Uterus (tissue), 4 donors: ENCODE measurements around the gene RAMAC. TPM values are rescaled to one million over a fixed set of nuclear protein-coding genes. Genes with fewer than 3 reads are reported as not detected.

ENCODE experiments used
- DNase-seq, 2 donors: peaks; one replicate each; pipeline ENCODE4 v3.0.0-alpha.2; 2019 to 2020
- H3K27ac ChIP-seq, 2 donors: fragments of 200-600 bp; sonication (generic); 1 replicate in 1 of 2; 2 replicates in 1 of 2; pipeline ENCODE4 v1.5.1; 2016 to 2018
- H3K27me3 ChIP-seq, 2 donors: fragments of 200-600 bp; sonication (generic); one replicate each; pipeline ENCODE4 v1.5.1; 2018 to 2019; ENCODE audit warnings: control low read depth in 1 of 2
- H3K36me3 ChIP-seq, 2 donors: fragments of 200-600 bp; sonication (generic); one replicate each; pipeline ENCODE4 v1.5.1; 2019; ENCODE audit warnings: control low read depth in 1 of 2
- H3K4me1 ChIP-seq, 2 donors: fragments of 200-600 bp; sonication (generic); one replicate each; pipeline ENCODE4 v1.5.1; 2018 to 2019; ENCODE audit warnings: control low read depth in 1 of 2
- H3K4me3 ChIP-seq, 2 donors: fragments of 200-600 bp; sonication (generic); 1 replicate in 1 of 2; 2 replicates in 1 of 2; pipeline ENCODE4 v1.5.1; 2018 to 2019; ENCODE audit warnings: mild to moderate bottlenecking in 1 of 2
- H3K9me3 ChIP-seq, 2 donors: fragments of 200-600 bp; sonication (generic); one replicate each; pipeline ENCODE4 v1.5.1; 2019; ENCODE audit warnings: control low read depth in 1 of 2
- POLR2A ChIP-seq, 2 donors: fragments of 450-650 bp; IDR thresholded peaks; one replicate each; pipeline ENCODE4 v1.6.1; 2016; ENCODE audit warnings: antibody characterized with exemption in 2 of 2, mild to moderate bottlenecking in 1 of 2, moderate library complexity in 1 of 2
- intact Hi-C: fragments of 100-400 bp; cut with DNase I; formaldehyde crosslinking; loops from one replicate; pipeline ENCODE4 v1.15.1; 2023; ENCODE audit warnings: low total_unique reads
- total RNA-seq, 4 donors: library from RNA; depleted of rRNA in 3 of 4; stranded (reverse); fragments of >200 nt in 3 of 4; gene quantifications; one replicate each; pipeline versions ENCODE4 v1.1.0 to v1.2.4, GENCODE V29; 2014 to 2023
- TF ChIP-seq, protein P1 (sequence below), 4 experiments: fragments of 200-600 bp in 2 of 4; fragments of 450-650 bp in 2 of 4; sonication (generic) in 2 of 4; IDR thresholded peaks; one replicate each; pipeline ENCODE4 v1.5.1; 2016 to 2019; ENCODE audit warnings: antibody characterized with exemption in 4 of 4, mild to moderate bottlenecking in 2 of 4, moderate library complexity in 1 of 4
- donor health status: DM: yes; HTN: yes; CAD: no.

The RAMAC gene
- total RNA-seq, 4 donors from 2014 or later: 4.9 to 43.5 (median 13.9) TPM

DNA sequence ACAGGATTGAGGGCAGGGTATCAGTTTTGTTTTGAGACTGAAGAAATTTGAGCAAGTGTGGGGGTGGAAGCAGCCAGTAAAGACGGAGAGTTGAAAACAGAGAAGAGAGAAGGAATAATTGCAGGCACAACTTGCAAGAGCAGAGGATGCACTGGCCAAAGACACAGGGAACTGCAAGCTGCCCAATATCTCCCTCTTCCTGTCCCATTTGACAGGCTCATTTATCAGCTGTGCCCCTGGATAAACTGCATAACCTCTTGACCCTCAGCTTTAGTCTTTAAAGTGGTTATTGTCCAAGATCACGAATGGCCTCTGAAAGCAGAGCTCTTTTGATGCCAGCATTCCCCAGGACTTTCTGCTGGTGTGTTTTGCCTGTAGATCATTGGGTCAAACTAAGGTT is 5.0 kb upstream of the RAMAC start:
- DNase-seq: no peak
- H3K4me1 ChIP-seq: no peaks in the 10 kb centered on the region
- intact Hi-C loops: no loop called here
- no peaks in the 10 kb centered on the region for H3K36me3 ChIP-seq
- no peak overlapping the region for H3K4me3 ChIP-seq
- H3K27ac ChIP-seq: no peak overlapping the region
- H3K27me3 ChIP-seq: no peaks in the 10 kb centered on the region
- no peaks in the 10 kb centered on the region for H3K9me3 ChIP-seq
- TF ChIP-seq POLR2A (IDR thresholded peaks at IDR 0.05): no peak
- TF ChIP-seq, protein P1, sequence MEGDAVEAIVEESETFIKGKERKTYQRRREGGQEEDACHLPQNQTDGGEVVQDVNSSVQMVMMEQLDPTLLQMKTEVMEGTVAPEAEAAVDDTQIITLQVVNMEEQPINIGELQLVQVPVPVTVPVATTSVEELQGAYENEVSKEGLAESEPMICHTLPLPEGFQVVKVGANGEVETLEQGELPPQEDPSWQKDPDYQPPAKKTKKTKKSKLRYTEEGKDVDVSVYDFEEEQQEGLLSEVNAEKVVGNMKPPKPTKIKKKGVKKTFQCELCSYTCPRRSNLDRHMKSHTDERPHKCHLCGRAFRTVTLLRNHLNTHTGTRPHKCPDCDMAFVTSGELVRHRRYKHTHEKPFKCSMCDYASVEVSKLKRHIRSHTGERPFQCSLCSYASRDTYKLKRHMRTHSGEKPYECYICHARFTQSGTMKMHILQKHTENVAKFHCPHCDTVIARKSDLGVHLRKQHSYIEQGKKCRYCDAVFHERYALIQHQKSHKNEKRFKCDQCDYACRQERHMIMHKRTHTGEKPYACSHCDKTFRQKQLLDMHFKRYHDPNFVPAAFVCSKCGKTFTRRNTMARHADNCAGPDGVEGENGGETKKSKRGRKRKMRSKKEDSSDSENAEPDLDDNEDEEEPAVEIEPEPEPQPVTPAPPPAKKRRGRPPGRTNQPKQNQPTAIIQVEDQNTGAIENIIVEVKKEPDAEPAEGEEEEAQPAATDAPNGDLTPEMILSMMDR (IDR thresholded peaks at IDR 0.05): no peak

DNA sequence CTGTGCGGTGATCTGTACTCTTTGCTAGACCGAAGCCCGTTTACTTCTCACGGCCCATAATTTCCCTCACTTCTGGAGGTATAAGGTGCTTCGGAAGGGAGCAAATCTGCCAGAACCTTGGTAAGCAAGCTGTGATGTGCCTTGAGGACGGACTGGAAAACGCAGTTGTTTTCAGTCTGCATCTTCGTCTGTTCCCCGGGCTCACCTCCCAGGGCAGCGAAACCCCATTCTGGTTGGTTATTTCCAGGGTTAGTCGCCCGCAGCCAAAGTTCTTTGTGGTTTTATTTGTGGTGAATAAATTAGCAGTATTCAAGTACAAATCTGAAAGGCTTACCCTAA is 401 bp downstream of the RAMAC start:
- Histone ChIP-seq H3K4me3 (peak overlapping the region; percentile 57 to 65), H3K27me3 (no peaks in the 10 kb centered on the region), H3K27ac (peak overlapping the region; percentile 55 to 72), H3K9me3 (peaks cover 0 to 2% of the 10 kb centered on the region in 2 donors), H3K36me3 (no peaks in the 10 kb centered on the region), H3K4me1 (no peaks in the 10 kb centered on the region)
- TF ChIP-seq, protein P1 (IDR thresholded peaks at IDR 0.05): no peak
- TF ChIP-seq POLR2A (IDR thresholded peaks at IDR 0.05): no peak
- no peak for DNase-seq
- intact Hi-C loops: no loop called here

DNA sequence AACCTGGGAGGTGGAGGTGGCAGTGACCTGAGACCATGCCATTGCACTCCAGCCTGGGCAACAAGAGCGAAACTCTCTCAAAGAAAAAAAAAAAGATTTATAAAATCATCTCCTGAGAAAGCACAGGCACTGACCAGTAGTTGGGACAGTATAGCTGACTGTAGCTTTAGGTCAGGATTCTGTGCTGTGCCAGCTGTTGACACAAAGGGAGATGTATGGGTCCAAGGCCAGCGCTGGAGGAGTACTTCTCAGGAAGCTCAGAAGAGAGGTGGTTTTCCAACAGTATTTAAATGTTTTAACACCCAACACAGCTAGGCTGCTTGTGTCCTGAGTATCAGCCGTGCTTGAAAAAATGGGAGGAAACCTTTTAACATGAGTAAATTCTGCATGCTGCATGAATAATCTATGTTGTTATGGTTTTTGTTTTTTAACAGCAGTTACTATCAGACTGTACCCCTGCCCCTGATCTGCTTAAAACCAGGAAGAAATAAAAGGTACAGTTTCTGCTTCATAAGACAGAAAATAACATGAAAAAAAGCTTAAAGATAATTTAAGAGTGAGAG is 6.5 kb downstream of the RAMAC start:
- intact Hi-C loops: no loop called here
- Histone ChIP-seq H3K9me3 (no peaks in the 10 kb centered on the region), H3K27me3 (no peaks in the 10 kb centered on the region), H3K4me3 (no peak overlapping the region), H3K27ac (no peak overlapping the region), H3K36me3 (no peaks in the 10 kb centered on the region), H3K4me1 (no peaks in the 10 kb centered on the region)
- TF ChIP-seq, protein P1 (IDR thresholded peaks at IDR 0.05): no peak
- TF ChIP-seq POLR2A (IDR thresholded peaks at IDR 0.05): no peak
- DNase-seq: no peak

DNA sequence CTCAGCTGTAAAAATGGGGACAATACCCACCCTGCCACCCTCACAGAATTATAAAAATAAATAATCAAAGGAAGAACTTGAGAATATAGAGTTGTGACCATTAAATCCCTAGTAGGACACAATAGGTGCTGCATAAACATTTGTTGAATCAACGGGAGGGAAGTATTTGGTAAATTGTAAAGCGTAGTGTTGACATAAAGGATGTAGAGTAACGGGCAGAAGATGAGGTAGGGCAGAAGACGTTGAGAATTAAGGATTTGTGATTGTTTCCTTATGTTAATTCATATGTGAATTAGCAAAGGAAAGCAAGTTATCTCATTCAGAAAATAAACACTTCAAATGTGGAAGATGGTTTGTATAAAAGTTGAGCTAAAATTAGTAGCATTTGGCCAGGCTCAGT is 7.1 kb downstream of the RAMAC start:
- DNase-seq: no peak
- H3K27me3 ChIP-seq: no peaks in the 10 kb centered on the region
- no peaks in the 10 kb centered on the region for H3K9me3 ChIP-seq
- no peaks in the 10 kb centered on the region for H3K4me1 ChIP-seq
- TF ChIP-seq, protein P1 (IDR thresholded peaks at IDR 0.05): no peak
- TF ChIP-seq POLR2A (IDR thresholded peaks at IDR 0.05): no peak
- no peak overlapping the region for H3K4me3 ChIP-seq
- intact Hi-C loops: no loop called here
- H3K27ac ChIP-seq: no peak overlapping the region
- no peaks in the 10 kb centered on the region for H3K36me3 ChIP-seq

DNA sequence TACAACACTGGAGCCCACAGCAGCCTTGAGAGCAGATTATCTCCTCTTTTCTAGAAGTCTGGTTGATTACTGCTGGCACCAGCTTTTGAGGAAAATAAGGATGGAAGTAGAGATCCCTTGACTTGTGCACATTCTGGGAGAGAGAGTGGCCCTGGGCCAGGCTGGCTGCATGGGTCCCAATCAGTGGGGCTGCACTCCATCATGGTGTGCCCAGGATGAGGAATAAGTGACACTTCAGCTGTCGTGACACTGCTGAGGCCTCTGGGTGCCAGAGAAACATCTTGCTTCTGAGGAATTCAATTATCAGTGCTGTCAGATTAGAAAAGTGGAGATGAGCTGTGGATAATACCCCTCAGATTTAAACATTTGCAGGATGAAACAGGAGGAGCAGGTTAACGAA is 9.1 kb downstream of the RAMAC start:
- no peak for TF ChIP-seq POLR2A (IDR thresholded peaks at IDR 0.05)
- TF ChIP-seq, protein P1 (IDR thresholded peaks at IDR 0.05): no peak
- H3K36me3 ChIP-seq: no peaks in the 10 kb centered on the region
- H3K4me3 ChIP-seq: no peak overlapping the region
- DNase-seq: no peak
- H3K4me1 ChIP-seq: peaks cover 0 to 4% of the 10 kb centered on the region in 2 donors
- H3K27ac ChIP-seq: no peak overlapping the region
- intact Hi-C loops: no loop called here
- H3K27me3 ChIP-seq: no peaks in the 10 kb centered on the region
- no peaks in the 10 kb centered on the region for H3K9me3 ChIP-seq
